HG03066 (cell line): ENCODE data around the gene RPS16.

ENCODE experiments used
- ATAC-seq: cut with Tn5 transposase; IDR thresholded peaks from one replicate; pipeline ENCODE4 v1.9.1; 2021; ENCODE audit warnings: low read depth; ENCODE audit not compliant: unreplicated experiment

The RPS16 gene

DNA sequence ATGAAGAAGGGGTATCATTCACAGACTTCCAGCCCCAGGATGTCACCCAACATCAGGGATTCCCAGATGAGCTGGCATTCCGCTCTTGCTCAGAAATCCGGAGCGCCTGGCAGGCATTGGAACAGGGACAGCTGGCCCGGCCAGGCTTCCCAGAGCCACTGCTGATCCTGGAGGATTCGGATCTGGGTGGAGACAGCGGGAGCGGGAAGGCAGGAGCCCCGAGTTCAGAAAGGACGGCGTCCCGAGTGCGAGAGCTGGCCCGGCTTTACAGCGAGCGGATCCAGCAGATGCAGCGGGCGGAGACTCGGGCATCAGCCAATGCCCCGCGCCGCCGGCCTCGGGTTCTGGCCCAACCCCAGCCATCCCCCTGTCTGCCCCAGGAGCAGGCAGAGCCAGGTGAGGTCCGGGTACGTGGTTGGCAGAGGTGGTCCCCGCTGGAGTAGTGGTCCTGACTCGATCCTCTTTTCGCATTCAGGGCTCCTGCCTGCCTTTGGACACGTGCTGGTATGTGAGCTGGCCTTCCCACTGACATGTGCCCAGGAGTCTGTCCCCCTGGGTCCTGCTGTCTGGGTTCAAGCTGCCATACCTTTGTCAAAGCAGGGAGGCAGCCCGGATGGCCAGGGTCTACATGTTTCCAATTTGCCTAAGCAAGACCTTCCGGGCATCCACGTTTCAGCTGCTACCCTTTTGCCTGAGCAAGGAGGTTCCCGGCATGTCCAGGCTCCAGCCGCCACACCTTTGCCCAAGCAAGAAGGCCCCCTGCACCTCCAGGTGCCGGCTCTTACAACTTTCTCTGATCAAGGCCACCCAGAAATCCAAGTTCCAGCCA lies 12.3 kb downstream of the RPS16 start:
- no peak for ATAC-seq

DNA sequence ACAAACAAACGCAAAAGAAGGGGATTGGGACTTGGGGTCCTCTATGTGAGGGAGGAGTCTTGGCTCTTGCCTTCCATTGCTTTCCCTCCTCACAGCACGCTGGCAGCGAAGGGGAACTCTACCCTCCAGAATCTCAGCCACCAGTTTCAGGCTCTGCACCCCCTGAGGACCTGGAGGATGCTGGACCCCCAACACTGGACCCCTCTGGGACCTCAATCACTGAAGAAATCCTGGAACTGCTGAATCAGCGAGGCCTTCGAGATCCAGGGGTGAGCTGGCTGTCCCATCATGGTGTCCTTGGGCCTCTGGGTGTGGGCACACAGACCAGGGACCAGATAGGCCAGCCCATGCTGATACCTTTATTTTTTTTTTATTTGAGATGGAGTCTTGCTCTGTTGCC lies 13.7 kb downstream of the RPS16 start:
- no peak for ATAC-seq

DNA sequence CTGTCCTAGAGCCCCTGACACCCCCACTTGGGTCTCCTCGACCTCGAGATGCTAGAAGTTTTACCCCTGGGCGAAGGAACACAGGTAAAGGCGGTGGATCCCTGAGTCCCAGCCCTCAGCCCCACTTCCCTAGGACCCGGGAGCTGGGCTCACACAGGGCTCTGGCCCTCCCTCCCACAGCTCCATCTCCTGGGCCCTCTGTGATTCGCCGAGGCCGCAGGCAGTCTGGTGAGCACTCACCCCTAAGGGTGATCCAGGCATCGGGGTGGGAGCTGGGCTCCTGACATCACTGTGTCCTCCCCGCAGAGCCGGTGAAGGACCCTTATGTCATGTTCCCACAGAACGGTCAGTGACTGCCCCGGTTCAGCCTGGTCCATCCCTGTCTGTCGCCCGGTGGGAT lies 15.0 kb downstream of the RPS16 start:
- ATAC-seq: no peak

DNA sequence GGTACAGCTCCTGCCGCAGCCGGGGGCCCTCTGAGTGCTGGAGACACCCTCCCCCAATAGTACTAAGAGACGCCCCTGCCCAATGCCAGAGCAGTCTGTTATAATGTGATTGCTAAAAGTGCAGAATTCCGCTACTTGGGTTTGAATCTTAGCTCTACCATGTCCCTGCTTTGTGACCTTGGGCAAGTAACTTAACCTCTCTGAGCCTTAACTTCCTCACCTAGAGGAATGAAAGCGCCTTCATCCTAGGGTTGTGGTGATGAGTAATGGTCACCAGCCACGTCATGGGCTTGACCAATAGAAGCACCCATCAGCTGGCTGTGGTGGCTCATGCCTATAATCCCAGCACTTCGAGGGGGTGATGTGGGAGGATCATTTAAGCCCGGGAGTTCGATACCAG lies 16.7 kb downstream of the RPS16 start:
- ATAC-seq: no peak

DNA sequence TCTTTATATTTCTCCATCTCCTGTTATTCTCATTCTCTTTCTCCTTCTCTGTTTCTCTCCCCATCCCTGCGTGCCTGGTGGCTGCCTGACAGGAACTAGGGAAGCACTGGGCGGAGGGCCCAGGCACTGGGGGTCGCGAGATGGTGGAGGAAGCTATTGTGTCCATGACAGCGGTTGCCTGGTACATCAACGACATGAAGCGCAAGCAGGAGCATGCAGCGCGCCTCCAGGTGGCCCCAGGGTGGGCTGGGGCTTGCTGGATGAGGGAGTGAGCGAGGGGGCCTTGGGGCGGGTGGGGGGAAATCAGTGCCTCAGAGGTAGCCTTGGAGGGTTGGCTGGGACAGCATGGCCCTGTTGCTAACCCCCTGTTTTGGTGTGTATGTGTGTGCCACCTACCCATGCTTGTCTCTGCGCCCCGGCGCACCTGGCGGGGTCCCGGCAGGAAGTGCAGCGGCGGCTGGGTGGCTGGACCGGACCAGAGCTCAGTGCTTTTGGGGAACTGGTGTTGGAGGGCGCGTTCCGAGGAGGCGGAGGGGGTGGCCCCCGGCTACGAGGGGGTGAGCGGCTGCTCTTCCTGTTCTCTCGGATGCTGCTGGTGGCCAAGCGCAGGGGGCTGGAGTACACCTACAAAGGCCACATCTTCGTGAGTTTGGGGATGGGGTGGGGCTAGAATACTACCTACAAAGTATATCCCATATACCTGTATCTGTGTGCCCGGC lies 18.1 kb downstream of the RPS16 start:
- no peak for ATAC-seq

DNA sequence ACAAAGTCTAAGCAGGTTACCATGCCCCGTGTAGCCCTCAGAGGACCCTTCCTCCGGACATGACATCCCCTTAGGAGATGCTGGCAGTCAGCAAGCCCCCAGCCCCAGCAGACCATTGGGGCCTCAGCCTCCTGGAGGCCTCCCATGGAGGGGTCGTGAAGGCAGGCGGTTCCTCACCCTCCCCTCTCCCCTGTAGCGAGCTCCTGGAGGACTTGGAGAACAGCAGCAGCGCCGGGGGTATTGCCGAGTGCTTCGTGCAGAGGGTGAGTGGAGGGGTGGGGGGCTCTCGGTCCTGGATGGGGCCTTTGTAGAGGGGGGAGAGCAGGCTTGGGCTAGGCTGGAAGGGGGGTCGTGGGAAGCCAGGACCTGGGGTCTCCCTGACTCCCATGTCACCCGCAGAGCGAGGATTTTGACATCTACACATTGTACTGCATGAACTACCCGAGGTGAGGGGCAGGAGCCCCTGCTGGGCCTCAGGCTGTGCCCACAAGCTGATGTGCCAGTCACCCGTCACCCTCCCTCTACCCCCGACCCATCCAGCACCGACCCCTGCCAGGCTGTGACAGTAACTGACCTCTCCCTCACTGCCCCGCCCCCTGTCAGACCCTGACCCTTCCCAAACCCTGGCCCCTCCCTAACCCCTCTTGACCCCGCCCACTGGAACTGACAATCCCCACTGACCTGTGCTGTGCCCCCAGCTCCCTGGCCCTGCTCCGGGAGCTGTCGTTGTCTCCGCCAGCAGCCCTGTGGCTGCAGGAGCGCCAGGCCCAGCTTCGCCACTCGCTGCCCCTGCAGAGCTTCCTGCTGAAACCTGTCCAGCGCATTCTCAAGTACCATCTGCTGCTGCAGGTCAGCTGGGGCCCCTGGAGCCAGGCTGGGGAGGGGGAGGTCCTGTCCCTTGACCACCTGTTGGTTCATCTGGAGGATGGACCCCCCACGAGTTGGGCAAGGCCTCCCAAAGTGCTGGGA lies 19.3 kb downstream of the RPS16 start:
- ATAC-seq: no peak

- ATAC-seq: no peak
Measured at GRCh38 chr19:39415111-39416046, 20.4 kb downstream of the RPS16 start.

- no peak for ATAC-seq
Measured at GRCh38 chr19:39413911-39414608, 21.7 kb downstream of the RPS16 start.

DNA sequence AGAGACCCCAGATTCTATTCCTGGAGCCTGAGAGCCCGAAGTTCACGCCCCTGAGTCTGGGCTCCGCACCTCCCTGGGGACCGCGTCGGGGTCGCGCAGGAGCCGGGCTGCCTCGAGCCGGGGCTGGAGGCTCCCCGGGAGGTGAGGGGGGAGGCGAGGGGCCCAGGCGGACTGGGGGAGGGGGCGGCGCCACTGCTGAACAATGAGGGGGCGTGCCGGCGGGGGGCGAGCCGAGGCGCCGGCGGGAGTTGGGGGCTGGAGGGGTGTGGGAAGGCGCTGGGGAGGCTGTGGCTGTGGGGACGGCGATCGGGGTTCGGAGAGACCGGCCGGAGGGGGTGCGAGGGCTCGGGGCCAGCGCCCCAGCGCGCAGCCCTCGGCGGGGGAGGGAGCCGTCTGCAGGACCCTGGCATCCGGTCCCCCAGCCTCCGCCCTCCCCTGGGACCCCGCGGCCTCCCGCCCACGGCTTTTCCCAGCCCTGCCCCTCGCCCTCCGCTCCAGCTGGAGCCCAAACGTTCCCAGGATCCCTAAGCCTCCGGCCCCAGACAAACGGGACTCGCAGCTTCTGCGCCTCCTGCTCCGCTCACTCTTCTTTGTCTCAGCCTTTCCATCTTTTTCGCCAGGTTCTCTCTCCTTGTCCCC lies 22.4 kb downstream of the RPS16 start:
- no peak for ATAC-seq

- no peak for ATAC-seq
Measured at GRCh38 chr19:39412867-39413271, 22.9 kb downstream of the RPS16 start.

- ATAC-seq: peak; percentile 48
Measured at GRCh38 chr19:39412100-39412866, 23.5 kb downstream of the RPS16 start, which contains the start of gene PLEKHG2. TSS of gene PLEKHG2 (plus strand) at chr19:39412669. CDS start at chr19:39414087, 1,418 bp downstream.

DNA sequence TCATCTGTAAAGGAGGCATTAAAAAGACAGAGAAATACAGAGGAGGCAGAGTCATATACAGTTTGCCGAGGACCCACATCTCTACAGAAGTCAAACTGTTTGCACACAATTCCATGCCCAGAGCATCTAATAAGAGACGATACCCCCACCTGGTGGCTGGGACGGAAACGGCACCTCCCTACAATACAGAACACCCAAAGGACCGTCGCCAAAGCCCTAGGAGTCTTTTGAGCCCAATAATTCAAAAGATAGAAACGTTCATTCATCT lies 24.0 kb downstream of the RPS16 start:
- peak; percentile 19 for ATAC-seq

DNA sequence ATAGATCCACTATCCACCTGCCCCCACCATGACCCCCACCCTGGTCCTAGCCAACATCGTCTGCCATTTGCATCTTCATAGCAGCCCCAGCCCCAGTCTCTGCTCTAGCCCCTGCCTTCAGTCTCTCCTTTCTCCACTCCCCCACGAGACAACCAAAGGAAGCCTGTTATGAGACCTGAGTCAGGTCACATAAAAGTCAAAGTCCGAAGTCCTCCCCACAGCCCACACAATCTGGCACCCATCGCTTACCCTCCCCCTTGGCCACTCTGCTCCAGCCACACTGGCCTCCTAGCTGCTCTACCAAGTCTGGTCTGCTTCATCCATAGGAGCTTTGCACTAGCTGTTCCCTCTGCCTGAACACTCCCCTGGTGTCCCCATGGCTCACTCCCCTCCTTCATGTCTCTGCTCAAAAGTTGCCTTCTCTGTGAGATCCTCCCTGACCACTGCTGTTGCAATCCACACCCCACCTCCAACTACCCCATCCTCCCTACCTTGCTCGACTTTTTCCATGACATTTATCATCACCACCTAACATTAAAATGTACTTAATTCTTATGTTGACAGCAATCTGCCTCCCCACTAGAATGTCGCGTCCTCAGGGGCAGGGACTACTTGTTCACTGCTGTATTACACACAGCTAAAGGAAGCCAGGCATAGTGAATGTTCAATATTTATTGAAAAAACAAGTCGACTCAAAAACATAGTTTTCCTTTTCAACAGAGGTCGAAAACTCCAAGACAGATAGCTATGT lies 24.5 kb downstream of the RPS16 start:
- no peak for ATAC-seq

DNA sequence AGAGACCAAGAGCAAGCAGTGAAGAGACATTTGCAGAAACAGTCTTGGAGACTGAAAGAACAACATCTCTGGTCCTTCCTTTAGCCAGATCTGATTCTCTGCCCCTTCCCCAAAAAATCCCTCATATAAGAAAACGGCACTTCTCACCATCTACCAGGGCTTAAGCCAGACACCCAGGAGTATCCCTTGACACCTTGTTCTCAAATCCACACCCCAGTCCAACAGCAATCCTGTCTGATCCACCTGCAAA lies 25.0 kb downstream of the RPS16 start:
- ATAC-seq: no peak

- ATAC-seq: no peak
Measured at GRCh38 chr19:39410017-39410830, 25.5 kb downstream of the RPS16 start.

- no peak for ATAC-seq
Measured at GRCh38 chr19:39409208-39410016, 26.3 kb downstream of the RPS16 start.
